PC-3 (cell line): Measurements from ENCODE around the gene CBX6. TPM values are rescaled to one million over a fixed set of nuclear protein-coding genes. Genes with fewer than 3 reads are reported as not detected.

Experiments used
- ATAC-seq: fragments of 200-7000 bp; cut with Tn5 transposase; 2 replicates; pipeline ENCODE4 v1.9.1; 2020; ENCODE audit warnings: mild to moderate bottlenecking, moderate library complexity
- BruUV-seq: library from RNA; stranded (reverse); fragments of 400-500 nt; replicated peaks from 2 replicates; lab custom pipeline; 2021; lab: Mats Ljungman, UMichigan
- CTCF ChIA-PET: fragments of 300-600 bp; sonication (Branson Sonifier 250); formaldehyde crosslinking; loops from one replicate; lab custom pipeline; 2022; ENCODE audit warnings: antibody characterized with exemption; lab: Charles Lee
- POLR2A ChIA-PET: fragments of 300-600 bp; sonication (Branson Sonifier 250); formaldehyde crosslinking; loops from one replicate; lab custom pipeline; 2022; ENCODE audit warnings: antibody characterized with exemption; ENCODE audit not compliant: unreplicated experiment; lab: Charles Lee
- DNase-seq: peaks from one replicate; pipeline ENCODE4 v3.0.0-alpha.2; 2015
- H2AFZ ChIP-seq: fragments of 300-600 bp; sonication (generic); 2 replicates; pipeline ENCODE4 v1.6.0; 2016; ENCODE audit warnings: antibody characterized with exemption, low read length
- H3F3A ChIP-seq: fragments of 300-600 bp; sonication (generic); one replicate; pipeline ENCODE4 v1.6.0; 2017; ENCODE audit warnings: antibody characterized with exemption, low read length, control low read depth, mild to moderate bottlenecking; ENCODE audit not compliant: unreplicated experiment
- H3K27ac ChIP-seq: fragments of 300-600 bp; sonication (generic); 2 replicates; pipeline ENCODE4 v1.5.1; 2016; ENCODE audit warnings: mild to moderate bottlenecking, low read length
- H3K27me3 ChIP-seq: fragments of 300-600 bp; sonication (generic); 2 replicates; pipeline ENCODE4 v1.6.1; 2016; ENCODE audit warnings: low read length, mixed read lengths
- H3K36me3 ChIP-seq: fragments of 300-600 bp; sonication (generic); 2 replicates; pipeline ENCODE4 v1.6.1; 2016; ENCODE audit warnings: low read depth, mixed run types, low read length, mixed read lengths
- H3K4me1 ChIP-seq: fragments of 300-600 bp; sonication (generic); 2 replicates; pipeline ENCODE4 v1.5.1; 2016; ENCODE audit warnings: low read length; ENCODE audit not compliant: insufficient read depth
- H3K4me2 ChIP-seq: fragments of 300-600 bp; sonication (generic); 2 replicates; pipeline ENCODE4 v1.6.0; 2016; ENCODE audit warnings: low read length
- H3K4me3 ChIP-seq: fragments of 300-600 bp; sonication (generic); 2 replicates; pipeline ENCODE4 v1.5.1; 2016; ENCODE audit warnings: mild to moderate bottlenecking, low read length, mixed read lengths
- H3K79me2 ChIP-seq: fragments of 300-600 bp; sonication (generic); 2 replicates; pipeline ENCODE4 v1.6.1; 2017; ENCODE audit warnings: low read length, mixed read lengths
- H3K9ac ChIP-seq: fragments of 300-600 bp; sonication (generic); 2 replicates; pipeline ENCODE4 v1.6.0; 2016; ENCODE audit warnings: mild to moderate bottlenecking, low read length
- H3K9me2 ChIP-seq: fragments of 300-600 bp; sonication (generic); replicated peaks from 2 replicates; pipeline ENCODE4 v1.6.1; 2016; ENCODE audit warnings: mixed run types, low read length, mixed read lengths
- H3K9me3 ChIP-seq: fragments of 300-600 bp; sonication (generic); 2 replicates; pipeline ENCODE4 v1.6.1; 2016; ENCODE audit warnings: low read length, mixed read lengths
- H4K20me1 ChIP-seq: fragments of 300-600 bp; sonication (generic); 2 replicates; pipeline ENCODE4 v1.6.1; 2016; ENCODE audit warnings: low read length, mixed read lengths
- EZH2 ChIP-seq: fragments of 300-600 bp; sonication (generic); IDR thresholded peaks from one replicate; pipeline ENCODE4 v1.6.1; 2017; ENCODE audit warnings: antibody characterized with exemption, mild to moderate bottlenecking, low read length; ENCODE audit not compliant: unreplicated experiment
- EZH2phosphoT487 ChIP-seq: fragments of 300-600 bp; sonication (generic); IDR thresholded peaks from 2 replicates; pipeline ENCODE4 v1.6.1; 2018; ENCODE audit warnings: mild to moderate bottlenecking, antibody characterized with exemption, low read length, borderline replicate concordance
- intact Hi-C: fragments of 100-400 bp; cut with micrococcal nuclease; formaldehyde crosslinking; loops from 2 replicates; pipeline ENCODE4 v1.9.0; 2023
- total RNA-seq: library from RNA; depleted of rRNA; stranded (reverse); fragments of >200 nt; gene quantifications from 2 replicates; pipeline ENCODE4 v1.2.3, GENCODE V29; 2014
- TF ChIP-seq, protein P1 (sequence below): fragments of 300-600 bp; sonication (generic); conservative IDR thresholded peaks from 2 replicates; pipeline ENCODE4 v1.5.1; 2017; ENCODE audit warnings: antibody characterized with exemption, low read depth, mild to moderate bottlenecking, low read length

CBX6 gene
- total RNA-seq, 1 experiment from 2014 or later = 37.5 TPM

DNA sequence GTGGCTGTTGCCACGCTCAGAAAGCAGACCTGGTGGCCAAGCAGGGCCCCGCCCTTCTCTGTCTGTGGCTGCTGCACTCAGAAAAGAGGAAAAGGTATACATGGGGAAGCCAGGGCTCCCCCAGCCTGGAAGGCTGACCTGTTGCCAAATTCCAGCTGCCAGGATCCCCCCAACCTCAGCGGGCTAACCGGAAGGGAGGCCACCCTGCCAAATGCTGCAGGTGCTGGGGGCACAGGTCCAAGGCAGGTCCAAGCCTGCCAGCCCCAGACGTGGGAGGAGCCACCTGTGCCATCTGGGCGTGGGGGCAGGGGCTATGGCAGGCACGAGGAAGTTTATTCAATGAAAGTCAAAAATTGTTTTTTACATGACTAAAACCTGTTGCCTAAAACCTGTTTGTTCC, 30.8 kb downstream of the CBX6 start:
- Histone ChIP-seq H2AFZ (no peak overlapping the region), H3F3A (no peaks in the 10 kb centered on the region), H3K36me3 (no peaks in the 10 kb centered on the region), H3K4me2 (no peak overlapping the region), H3K4me3 (no peak overlapping the region), H3K79me2 (no peaks in the 10 kb centered on the region), H3K9me2 (no peaks in the 10 kb centered on the region), H3K27me3 (no peaks in the 10 kb centered on the region), H3K4me1 (peaks cover 12% of the 10 kb centered on the region), H3K27ac (no peak overlapping the region), H3K9ac (no peak overlapping the region), H4K20me1 (no peaks in the 10 kb centered on the region), H3K9me3 (no peaks in the 10 kb centered on the region)
- no TSS peak for BruUV-seq
- intact Hi-C loops = no loop called here
- TF ChIP-seq EZH2 = no peak
- no peak for TF ChIP-seq EZH2phosphoT487
- TF ChIP-seq, protein P1, sequence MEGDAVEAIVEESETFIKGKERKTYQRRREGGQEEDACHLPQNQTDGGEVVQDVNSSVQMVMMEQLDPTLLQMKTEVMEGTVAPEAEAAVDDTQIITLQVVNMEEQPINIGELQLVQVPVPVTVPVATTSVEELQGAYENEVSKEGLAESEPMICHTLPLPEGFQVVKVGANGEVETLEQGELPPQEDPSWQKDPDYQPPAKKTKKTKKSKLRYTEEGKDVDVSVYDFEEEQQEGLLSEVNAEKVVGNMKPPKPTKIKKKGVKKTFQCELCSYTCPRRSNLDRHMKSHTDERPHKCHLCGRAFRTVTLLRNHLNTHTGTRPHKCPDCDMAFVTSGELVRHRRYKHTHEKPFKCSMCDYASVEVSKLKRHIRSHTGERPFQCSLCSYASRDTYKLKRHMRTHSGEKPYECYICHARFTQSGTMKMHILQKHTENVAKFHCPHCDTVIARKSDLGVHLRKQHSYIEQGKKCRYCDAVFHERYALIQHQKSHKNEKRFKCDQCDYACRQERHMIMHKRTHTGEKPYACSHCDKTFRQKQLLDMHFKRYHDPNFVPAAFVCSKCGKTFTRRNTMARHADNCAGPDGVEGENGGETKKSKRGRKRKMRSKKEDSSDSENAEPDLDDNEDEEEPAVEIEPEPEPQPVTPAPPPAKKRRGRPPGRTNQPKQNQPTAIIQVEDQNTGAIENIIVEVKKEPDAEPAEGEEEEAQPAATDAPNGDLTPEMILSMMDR = no peak
- CTCF ChIA-PET = no interaction called here
- POLR2A ChIA-PET = no interaction called here
- DNase-seq (no peak), ATAC-seq (no peak)

DNA sequence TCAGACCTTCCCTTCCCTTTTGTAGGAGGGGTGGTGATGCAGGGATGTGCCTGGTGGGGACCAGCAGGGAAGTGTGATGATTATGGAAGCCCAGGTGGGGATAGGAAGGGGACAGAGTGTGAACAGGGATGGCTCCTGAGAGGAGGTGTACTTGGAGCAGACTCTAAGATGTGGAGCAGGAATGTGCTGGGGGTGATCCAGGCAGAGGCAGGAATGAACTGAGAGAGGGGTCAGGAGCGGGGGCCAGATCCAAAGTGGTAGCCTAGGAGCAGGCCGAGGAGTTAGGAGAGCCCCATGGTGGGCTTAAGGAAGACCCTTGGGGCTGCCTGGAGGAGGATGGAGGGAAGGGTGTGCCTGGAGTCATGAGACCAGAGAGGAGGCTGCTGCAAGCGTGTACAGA, 31.9 kb downstream of the CBX6 start:
- CTCF ChIA-PET = no interaction called here
- no peaks in the 10 kb centered on the region for H3K36me3 ChIP-seq
- H3F3A ChIP-seq = no peaks in the 10 kb centered on the region
- no peak overlapping the region for H3K4me2 ChIP-seq
- no peaks in the 10 kb centered on the region for H3K9me3 ChIP-seq
- no peak overlapping the region for H3K4me3 ChIP-seq
- no peak overlapping the region for H3K27ac ChIP-seq
- POLR2A ChIA-PET = no interaction called here
- H3K27me3 ChIP-seq = no peaks in the 10 kb centered on the region
- H4K20me1 ChIP-seq = no peaks in the 10 kb centered on the region
- TF ChIP-seq EZH2phosphoT487 (no peak), EZH2 (no peak)
- TF ChIP-seq, protein P1 = no peak
- no peak overlapping the region for H3K9ac ChIP-seq
- no peak for DNase-seq
- ATAC-seq = no peak
- BruUV-seq = no TSS peak
- H3K4me1 ChIP-seq = peaks cover 22% of the 10 kb centered on the region
- no peak overlapping the region for H2AFZ ChIP-seq
- no peaks in the 10 kb centered on the region for H3K79me2 ChIP-seq
- intact Hi-C loops = no loop called here
- H3K9me2 ChIP-seq = no peaks in the 10 kb centered on the region

DNA sequence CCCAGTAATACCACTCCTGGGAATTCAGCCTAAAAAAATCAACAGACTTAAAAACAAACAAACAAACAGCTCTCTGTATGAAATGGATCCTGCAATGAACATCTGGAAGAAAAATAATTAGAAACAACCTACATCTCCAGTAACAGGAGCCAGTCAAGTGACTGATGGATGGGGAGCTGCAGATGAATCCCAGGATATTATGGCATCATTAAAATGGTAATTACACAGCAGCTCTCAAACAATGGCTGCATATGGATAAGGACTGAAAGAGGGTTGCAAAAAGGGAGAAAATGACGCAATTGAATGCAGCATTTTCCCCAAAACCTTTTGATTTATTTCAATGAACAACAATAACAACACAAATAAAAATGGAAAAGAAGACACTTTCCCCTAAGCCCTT, 32.3 kb downstream of the CBX6 start:
- POLR2A ChIA-PET = no interaction called here
- CTCF ChIA-PET = no interaction called here
- intact Hi-C loops = no loop called here
- no peaks in the 10 kb centered on the region for H3K9me3 ChIP-seq
- no peak overlapping the region for H3K27ac ChIP-seq
- H3K27me3 ChIP-seq = no peaks in the 10 kb centered on the region
- DNase-seq = no peak
- no peaks in the 10 kb centered on the region for H3K9me2 ChIP-seq
- H2AFZ ChIP-seq = no peak overlapping the region
- no TSS peak for BruUV-seq
- no peaks in the 10 kb centered on the region for H3F3A ChIP-seq
- H3K4me3 ChIP-seq = no peak overlapping the region
- TF ChIP-seq EZH2 (no peak), EZH2phosphoT487 (no peak)
- TF ChIP-seq, protein P1 = no peak
- no peak for ATAC-seq
- H3K9ac ChIP-seq = no peak overlapping the region
- peaks cover 22% of the 10 kb centered on the region for H3K4me1 ChIP-seq
- H3K36me3 ChIP-seq = no peaks in the 10 kb centered on the region
- no peaks in the 10 kb centered on the region for H4K20me1 ChIP-seq
- no peaks in the 10 kb centered on the region for H3K79me2 ChIP-seq
- H3K4me2 ChIP-seq = no peak overlapping the region
